CD4-positive, alpha-beta T cell treated with Interleukin-4 for 4 hours (primary cell): ENCODE measurements around the gene FRMD4A.

Experiments used
- DNase-seq: peaks from one replicate; pipeline ENCODE4 v3.0.0-alpha.2; 2020

Gene FRMD4A

DNA sequence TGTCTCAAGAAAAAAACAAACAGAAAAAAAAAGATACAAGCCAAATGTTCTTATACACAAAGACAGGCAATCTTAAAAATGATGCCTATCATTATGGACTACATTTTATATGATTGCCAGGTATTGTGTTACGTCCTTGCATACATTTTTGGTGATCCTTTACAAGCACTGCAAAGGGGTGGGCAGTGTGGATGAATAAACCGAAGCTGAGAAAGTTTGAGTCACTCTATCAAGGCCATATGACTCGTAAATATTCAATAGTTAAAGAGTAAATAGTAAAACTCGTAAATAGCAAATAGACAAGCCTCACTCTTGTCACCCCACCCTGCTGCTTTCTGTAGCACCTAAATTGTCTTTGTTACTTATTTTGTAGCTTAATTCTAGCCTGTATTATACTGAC lies 326.2 kb downstream of the FRMD4A start:
- no peak for DNase-seq

DNA sequence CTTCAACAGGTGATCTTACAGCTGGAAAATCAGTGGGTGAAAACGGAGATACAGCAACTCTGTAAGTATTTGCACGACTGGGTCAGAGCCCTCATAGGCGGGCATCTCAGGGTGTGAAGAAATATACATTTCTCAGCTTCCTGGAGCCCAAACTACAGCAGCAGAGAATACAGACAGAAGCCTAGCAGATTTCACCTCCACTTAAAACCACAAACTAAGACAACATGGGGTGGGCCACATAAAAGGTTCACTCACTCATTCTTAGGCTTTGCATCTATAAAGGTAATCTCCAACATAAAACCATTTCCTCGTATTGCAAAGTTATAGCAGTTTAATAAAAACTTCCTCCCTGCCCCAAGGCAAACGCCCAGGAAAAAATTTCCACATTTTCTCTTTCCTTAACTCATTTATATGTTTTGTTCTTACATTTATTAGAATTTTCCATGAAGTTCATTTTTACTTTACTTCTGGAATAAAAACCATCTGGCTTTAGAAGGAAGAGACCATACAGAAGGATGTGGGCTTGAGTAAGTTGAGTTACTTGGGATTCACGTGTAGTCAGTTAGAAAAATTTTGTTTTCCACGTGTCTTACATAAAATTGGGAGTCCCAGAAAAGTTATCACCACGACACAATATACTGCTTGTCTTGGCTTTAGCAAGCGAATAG lies 327.1 kb downstream of the FRMD4A start:
- peak; percentile 22 for DNase-seq

DNA sequence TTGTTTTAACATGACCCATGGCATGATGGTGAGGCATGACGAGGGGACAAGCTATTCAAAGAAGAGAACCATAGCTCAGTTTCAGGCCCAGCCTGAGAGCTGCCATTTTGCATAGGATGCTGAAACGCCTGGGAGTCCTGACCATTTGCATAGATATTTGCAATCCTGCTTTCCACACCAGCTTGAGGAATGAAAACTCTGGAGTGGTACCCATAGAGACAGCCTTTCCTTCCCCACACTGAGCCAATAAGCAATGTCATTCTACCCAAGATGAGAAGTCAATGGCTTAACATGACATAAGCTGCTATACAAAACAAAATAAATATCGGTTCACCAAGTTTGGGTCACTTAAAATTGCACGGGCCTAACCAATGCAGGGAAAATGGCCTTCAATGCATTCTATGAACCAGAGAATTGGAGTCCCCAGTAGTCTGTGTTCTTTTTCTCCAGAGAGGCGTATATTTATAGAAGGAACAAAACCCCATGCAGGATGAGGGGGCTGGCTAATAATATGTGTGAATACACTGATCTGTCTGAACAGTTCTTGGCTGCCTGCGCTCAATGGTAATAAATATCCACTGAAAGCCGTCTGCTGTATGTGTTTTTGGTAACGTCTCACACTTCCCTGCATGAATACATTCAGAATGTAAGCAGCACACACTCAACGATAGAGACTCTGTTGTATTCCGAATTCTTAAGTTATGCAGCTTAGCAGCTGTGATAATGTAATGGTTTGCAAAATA lies 329.3 kb downstream of the FRMD4A start:
- DNase-seq = no peak

DNA sequence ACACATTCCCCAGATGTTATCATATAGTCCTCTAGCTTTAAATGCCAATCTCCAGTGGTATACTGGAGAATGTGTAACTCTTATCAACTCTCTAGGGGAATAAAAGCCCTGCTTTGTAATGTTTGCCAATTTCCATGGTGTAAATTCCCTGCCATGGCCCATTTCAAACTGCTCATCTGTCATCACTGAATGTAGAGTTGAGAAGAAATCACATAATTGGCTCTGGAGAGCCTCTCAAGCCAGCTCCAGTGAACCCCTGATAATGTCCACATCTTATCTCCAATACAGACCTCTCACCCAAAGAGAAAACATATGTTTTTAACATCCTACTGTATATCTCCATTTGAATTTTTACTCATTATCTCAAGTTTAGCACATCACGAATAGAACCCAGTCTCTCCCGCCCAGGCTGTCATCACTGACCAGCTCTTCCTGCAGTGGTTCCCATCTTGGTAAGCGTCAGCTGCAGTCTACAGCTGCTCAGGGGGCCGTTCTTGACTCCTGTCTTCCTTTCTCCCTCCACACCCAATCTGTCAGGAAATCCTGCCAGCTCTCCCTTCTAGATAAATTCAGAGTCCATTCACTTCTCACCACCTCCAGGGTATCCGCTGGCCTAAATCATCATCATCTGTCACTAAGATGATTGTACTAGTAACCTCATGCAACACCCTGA lies 332.4 kb downstream of the FRMD4A start:
- DNase-seq = no peak

DNA sequence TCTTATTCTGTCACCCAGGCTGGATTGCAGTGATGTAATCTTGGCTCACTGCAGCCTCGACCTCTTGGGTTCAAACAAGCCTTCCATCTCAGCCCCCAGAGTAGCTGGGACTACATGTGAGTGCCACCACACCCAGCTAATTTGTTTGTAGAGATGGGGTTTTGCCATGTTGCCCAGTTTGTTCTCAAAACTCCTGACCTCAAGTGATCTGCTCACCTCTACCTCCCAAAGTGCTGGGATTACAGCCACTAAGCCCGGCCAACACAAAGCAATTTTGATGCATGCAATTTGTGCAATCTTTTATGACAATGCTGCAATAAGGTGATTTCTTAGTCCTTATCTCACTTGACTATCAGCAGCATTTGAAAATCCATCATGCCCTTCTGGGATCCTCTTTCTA lies 333.1 kb downstream of the FRMD4A start:
- no peak for DNase-seq

DNA sequence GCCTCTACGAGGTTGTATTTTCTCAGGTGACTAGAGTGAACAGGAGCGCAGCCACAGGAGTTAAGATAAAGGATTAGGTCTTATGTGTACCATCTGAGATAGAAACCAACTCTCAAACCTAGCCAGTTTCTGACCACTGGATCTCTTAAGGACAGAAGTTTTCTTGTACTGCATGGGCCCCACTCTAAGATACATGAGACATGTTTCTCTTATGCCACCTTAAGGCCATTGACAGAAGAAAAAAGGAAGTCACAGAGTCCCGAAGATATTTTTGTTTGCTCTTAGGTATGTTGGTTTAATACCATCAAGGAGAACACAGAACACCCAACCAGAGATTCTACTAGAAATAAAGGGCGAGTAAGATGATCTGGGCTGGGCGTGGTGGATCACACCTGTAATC lies 335.8 kb downstream of the FRMD4A start:
- DNase-seq = no peak

DNA sequence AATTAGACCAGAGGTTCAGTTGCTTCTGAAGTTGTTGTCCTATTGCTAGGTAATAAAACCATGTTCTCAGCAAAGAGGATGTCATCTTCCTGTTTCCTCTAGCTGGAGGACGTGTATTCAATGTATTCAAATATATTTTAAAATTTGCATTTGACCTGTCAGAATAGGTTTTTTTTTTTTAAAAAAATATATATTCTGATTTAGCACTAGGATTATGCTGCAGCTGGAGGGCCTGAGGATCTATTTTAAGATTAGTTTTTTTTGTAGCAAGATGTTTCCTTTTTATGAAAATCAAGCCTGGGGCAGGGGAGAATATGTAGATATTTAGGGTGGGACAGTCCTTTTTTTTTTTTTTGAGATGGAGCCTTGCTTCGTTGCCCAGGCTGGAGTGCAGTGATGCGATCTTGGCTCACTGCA lies 337.0 kb downstream of the FRMD4A start:
- DNase-seq = peak; percentile 2

DNA sequence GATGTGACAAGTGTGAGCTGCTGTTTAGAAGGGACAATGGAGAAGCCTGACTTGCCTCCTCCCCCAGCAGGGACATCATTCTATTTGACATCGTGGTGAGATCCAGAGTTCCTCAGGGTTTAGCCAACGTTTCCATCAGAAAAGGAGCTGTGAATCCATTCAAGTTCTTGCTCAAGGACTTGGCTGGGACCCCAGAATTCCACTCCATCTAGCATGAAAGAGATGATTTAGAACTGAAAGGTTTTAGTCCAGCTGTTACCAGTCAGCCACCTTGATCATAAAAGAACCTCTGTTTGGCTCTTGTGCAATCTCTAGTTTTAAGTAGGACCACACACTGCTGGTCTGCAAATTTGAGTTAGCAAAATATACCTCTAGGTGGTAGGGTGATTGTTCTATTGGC lies 337.6 kb downstream of the FRMD4A start:
- no peak for DNase-seq

DNA sequence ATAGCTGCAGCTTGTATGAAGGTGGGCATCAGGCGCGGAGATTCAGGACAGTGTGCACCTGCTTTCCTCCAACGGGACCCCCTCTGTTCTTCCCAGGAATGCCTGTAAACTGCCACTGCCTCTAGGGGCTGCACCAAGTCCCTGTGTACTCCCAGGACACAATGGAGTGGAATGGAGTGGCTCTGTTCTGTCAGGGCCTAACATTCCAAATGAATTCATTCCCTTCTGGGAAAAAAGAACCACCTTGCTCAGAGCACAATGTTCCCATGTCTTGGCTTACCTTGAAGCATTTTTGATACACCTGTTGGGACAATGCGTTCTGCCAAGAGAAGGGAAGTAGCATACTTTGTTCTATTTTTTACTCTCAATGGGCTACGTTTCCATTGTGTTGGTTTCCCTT lies 339.4 kb downstream of the FRMD4A start:
- DNase-seq = no peak

DNA sequence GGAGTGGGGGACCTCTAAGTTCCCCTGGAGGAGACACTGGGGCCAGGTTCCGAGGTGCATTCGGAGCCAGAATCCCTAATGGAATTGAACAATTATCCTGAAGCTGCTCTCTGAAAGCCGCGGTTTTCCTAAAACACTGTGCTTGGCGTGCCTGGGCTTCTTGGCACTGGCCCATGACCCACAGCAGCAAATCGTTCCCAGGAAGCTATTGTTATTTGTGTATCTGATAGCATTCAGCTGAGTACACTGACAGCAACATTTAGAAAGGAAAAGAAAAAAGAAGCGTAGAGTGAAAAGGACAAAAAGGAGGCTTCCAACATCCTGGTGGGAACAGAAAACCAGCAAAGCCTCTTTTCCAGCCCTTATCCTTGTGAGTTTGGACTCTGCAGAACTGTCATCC lies 339.8 kb downstream of the FRMD4A start:
- no peak for DNase-seq

DNA sequence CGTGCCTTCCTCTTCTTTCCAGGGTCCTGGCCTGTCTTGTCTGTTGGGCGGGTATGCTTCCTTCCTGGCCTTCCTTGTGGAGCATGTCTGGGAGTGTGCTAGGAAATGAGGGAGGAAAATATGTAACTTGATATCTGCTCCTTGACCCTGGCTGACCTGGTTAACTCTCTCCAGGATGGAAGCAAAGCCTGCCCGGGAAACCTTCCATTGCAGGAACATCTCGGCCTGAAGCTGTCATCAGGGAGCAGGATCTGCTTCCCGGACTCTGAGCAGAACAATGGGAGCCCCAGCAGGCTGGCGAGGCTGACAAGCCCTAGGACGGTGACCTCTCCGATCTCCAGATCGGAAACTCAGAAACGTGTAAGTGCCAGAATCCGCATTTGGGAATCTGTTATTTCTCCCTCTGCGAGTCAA lies 340.3 kb downstream of the FRMD4A start:
- DNase-seq = no peak

DNA sequence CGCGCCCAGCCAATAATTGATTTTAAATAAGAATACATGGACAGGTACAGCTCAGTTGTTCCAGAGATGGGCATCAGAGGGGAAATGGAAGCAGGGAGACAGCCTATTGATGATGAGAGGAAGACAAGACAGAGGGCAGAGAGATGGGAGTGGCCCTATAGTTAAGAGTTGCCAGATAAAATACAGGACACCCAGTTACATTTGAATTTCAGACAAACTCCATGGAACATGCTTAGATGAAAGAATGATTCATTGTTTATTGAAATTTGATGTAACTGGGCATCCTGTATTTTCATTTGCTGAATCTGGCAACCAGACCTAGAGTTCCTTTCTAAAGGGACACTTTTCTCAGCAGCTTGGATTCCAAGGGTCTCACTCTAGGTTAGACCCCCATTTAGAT lies 341.1 kb downstream of the FRMD4A start:
- no peak for DNase-seq

DNA sequence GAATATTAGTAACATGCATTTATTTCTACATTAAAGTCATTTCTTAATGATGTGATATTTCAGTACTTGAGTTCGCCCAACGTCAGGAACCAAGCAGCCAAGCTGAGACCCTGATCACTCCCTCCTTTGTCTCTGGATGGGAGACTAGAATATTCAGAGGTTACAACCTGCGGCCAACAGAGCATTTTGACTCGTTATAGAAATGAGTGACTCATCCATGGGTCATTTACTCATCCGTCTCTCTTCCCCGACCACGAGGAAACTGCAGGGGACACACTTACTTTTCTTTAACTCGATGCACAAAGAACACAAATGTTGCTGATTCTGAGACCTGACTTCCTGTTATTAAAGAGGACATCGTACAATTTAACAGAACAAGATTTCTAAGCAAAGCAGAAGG lies 343.3 kb downstream of the FRMD4A start:
- DNase-seq = peak; percentile 30

DNA sequence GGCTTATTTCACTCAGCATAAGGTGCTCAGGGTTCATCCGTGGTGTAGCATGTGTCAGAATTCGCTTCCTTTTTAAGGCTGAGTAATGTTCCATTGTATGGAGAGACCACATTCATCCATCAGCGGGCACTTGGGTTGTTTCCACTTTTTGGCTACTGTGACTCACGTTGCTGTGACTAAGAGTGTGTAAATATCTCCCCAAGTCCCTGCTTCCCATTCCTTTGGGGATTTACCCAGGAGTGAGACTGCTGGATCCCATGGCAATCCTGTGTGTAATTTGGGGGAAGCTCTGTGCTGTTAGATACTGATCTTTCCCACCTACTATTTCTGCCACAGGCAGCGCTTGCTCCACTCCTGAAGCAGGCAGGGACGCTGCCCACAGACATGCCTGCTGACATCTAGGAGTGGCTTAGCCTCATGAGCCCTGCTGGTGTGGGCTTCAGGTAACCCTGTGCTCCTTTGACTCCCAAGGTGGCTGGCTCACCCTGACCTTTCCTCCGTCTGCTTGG lies 346.0 kb downstream of the FRMD4A start:
- DNase-seq = no peak

DNA sequence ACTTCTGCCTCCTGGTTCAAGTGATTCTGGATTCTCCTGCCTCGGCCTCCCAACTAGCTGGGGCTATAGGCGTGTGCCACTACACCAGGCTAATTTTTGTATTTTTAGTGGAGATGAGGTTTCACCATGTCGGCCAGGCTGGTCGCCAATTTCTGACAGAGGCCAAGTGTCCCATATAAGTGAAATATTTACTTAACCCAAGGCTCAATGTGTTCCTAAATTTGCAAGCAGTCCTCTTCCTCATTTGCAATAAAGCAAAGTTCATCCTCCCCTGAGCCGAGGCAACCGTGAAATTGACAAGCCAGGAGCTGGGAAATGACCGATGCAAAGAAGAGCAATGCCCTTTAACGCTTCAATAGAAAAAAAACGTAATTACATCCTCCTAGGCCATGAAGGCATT lies 347.7 kb downstream of the FRMD4A start:
- no peak for DNase-seq

DNA sequence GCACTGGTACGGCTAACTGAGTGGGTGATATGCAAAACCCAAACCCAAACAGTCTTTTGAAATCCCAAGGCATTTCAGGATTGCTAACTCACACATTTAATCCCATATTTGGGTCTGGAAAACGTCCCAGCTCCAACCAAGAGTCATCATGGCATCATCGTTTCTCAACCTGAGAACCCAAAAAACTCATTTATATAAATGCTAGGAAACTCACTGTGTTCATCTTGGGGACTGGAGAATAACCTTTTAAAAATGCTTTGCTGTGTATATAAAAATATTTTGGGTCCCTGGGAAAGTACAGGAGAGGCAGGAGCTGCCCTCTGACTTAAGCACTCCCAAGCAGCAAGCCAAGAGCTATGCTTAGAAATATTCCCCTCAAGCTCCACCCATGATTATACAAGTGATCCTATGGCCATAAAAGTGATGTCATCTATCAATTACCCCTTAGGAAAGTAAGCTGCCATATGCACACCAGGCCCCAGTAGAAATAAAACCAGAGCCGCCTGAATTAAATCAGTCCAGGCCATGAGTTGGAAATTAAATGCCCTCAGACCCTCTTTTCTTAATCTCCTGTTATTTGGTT lies 352.1 kb downstream of the FRMD4A start:
- DNase-seq = no peak

DNA sequence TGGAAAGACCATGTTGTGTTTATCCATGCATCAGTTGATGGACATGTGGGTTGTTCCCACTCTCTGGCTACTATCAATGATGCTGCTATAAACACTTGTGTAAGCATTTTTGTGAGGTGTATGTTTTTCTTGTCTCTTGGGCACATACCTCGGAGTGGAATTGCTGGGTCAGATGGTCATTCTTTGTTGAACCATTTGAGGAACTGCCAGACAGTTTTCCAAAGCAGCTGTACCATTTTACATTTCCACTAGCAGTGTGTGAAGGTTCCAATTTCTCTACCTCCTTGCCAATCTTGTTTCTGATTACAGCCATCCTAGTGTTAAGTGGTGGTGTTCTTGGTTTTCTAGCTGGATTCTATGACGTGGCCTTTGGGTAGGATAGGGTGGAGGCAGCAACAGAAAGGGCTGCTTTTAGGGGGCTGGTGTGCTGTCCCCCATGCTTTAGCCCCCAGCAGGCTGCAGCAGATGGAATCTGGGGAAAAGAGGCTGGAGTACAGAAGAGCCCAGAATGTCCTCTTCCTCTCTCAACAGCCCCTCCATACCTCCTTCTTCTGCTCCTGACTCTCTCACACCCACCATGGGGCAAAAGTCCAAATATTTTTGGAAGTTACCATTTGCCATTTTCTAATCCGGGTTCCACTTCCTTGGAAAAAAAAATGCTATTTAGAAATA lies 352.7 kb downstream of the FRMD4A start:
- DNase-seq = no peak

DNA sequence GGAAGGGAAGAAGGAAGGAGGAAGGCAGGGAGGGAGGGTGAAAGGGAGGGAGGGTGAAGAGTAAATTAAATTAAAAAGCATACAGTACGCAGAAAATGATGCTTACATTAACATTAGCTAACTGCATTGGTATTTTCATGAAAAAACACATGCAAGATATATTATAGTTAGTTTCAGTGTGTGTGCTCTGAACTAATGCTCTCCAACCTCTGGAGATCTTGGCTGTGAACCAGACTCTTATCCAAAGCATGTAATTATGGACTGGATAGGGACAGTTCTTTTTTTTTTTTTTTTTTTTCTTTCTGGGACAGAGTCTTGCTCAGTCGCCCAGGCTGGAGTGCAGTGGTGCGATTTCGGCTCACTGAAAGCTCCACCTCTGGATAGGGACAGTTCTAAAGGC lies 357.0 kb downstream of the FRMD4A start:
- DNase-seq = no peak

DNA sequence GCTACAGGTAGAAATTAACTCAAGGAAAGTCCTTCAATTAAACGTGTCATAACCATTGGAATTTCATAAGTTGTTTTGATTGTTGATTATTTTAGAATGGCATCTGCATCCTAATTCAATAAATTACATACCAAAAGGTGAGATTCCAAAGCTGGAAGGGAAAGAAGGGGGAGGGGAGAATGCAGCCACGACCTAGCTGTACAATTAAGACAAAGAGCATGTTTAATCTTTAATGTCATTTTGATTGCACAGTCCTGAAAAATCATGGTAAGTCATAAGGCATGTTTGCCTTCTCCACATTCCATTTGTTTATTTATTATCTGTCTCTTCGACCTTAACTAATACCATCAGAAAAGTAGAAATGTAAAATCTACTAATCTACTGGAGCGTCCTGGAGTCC lies 358.1 kb downstream of the FRMD4A start:
- no peak for DNase-seq

DNA sequence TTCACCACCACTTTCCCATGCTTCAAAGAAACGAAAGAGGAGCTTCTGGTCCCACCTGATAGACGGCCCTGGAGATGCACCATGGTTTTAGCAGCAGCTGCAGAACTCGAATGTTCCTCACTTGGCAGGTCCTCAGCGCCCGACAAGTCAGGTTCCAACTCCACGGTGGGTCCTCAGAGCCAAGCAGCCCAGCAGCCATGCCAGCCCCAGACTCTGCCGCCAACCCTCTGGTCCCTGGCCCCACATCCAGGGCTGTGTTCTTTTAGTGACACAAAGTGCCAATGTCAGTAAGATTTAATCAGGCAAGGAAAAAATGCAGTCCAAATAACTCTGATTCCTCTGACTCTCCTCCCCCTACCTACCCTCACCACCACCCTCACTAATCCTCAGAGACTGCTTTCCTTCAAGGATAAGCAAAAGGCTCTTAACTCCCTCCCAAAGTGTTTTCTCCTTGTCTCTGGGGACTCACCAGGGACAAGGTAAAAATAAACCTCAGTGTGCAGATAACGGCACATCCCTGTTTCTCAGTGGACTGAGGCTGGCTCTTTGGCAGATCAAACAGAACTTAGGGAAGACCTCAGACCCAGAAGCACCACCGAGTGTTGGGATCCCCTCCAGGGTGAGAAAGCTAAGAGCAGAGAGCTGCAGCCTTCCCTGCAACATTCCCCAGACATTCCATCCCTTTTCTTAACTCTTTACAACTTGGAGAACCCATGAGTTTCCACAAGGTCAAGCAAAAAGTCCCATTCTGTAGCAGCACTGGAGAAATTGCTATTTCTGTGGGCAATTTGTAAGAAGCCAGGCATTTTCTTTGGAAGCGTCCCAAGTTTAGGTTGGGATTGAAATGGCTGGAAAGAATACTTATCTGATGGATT lies 358.9 kb downstream of the FRMD4A start:
- DNase-seq = no peak

DNA sequence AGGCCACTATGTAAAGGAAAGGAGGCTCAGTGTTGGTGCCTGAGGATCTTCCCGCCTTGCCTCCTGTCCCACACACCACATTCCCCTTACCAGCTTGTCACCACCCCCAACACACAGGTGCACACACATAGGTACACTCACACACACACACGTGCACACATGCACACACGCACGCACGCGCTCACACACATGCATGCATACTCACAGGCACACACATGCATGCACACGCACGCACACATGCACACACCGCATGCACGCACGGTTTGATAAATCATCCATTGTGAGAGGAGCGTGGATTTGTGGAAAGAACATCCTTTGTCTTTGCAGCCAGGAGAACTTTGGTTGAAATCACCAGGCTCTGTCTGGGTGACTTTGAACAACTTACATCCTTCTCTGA lies 359.8 kb downstream of the FRMD4A start:
- DNase-seq = no peak
